ENCODE data around the gene DLG5. TPM values are rescaled to one million over a fixed set of nuclear protein-coding genes. Genes with fewer than 3 reads are reported as not detected.

Gene DLG5
- total RNA-seq, 1 experiment from 2014 or later, result 69.7 TPM

DNA sequence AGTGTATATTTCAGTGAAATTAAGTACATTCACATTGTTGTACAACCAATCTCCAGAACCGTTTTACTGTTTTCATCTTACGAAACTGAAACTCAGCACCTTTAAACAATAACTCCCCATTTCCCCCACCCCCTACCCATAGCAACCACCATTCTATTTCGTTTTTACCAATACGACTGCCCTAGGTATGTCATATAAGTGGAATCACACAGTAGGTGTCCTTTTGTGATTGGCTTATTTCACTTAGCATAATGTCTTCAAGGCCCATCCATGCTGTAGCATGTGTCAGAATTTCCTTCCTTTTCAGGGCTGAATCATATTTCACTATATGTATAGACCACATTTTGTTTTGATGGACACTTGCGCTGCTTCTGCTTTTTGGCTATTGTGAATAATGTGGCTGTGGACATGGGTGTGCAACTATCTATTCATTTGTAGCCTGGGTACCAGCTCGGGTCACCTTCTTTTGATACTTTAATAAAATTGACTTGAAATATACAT lies 34.3 kb upstream of the DLG5 start:
- ChIA-PET POLR2A (no interaction called here), CTCF (no interaction called here)
- H3K9me3 ChIP-seq, result peaks cover 3% of the 10 kb centered on the region
- Mint-ChIP-seq H3K36me3 (ENCODE audit: insufficient read depth, unreplicated experiment) (no peaks in the 10 kb centered on the region), H3K27me3 (ENCODE audit: insufficient read depth, unreplicated experiment) (peaks cover 2% of the 10 kb centered on the region), H3K4me1 (ENCODE audit: low read depth, unreplicated experiment) (no peaks in the 10 kb centered on the region), H3K27ac (ENCODE audit: unreplicated experiment) (no peak overlapping the region), H3K4me3 (ENCODE audit: unreplicated experiment) (no peak overlapping the region), H3K9me3 (ENCODE audit: unreplicated experiment) (peaks cover 11% of the 10 kb centered on the region)
- BruUV-seq (replicated peaks), result no TSS peak
- TF ChIP-seq, protein P1, sequence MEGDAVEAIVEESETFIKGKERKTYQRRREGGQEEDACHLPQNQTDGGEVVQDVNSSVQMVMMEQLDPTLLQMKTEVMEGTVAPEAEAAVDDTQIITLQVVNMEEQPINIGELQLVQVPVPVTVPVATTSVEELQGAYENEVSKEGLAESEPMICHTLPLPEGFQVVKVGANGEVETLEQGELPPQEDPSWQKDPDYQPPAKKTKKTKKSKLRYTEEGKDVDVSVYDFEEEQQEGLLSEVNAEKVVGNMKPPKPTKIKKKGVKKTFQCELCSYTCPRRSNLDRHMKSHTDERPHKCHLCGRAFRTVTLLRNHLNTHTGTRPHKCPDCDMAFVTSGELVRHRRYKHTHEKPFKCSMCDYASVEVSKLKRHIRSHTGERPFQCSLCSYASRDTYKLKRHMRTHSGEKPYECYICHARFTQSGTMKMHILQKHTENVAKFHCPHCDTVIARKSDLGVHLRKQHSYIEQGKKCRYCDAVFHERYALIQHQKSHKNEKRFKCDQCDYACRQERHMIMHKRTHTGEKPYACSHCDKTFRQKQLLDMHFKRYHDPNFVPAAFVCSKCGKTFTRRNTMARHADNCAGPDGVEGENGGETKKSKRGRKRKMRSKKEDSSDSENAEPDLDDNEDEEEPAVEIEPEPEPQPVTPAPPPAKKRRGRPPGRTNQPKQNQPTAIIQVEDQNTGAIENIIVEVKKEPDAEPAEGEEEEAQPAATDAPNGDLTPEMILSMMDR (IDR thresholded peaks at IDR 0.05; ENCODE audit: insufficient read depth in 1 of 2, low read depth in 1 of 2, low read length in 1 of 2, severe bottlenecking in 1 of 2, unreplicated experiment in 1 of 2), result no peak
- intact Hi-C loops (cut with micrococcal nuclease; ENCODE audit: unreplicated experiment), result no loop called here
- DNase-seq, result no peak
- H3K4me1 ChIP-seq, result no peaks in the 10 kb centered on the region
- H3K27me3 ChIP-seq (replicated peaks; ENCODE audit: control insufficient read depth, insufficient read depth, low read length), result no peaks in the 10 kb centered on the region
- no peak overlapping the region for H3K4me3 ChIP-seq (ENCODE audit: low read depth, low read length)
- H3K36me3 ChIP-seq (ENCODE audit: control insufficient read depth, insufficient read depth, low read length), result no peaks in the 10 kb centered on the region

DNA sequence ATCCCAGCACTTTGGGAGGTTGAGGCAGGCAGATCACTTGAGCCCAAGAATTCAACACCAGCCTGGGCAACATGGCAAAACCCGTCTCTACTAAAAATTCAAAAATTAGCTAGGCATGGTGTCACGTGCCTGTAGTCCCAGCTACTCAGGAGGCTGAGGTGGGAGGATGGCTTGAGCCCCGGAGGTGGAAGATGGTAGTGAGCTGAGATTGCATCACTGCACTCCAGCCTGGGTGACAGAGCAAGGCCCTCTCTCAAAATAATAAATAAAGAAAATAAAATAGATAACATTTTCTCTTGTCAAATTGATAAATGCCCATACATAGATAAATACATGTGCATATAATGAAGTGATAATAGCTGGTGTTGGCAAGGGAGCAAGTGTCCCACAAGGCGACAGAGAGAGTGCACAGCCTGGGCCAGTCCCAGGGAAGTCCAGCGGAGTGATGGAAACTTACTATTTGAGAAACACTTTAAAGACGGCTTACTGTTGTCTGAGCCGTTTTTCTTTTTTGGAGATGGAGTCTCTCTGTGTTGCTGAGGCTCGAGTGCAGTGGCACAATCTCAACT lies 33.4 kb upstream of the DLG5 start:
- POLR2A ChIA-PET, result no interaction called here
- H3K36me3 Mint-ChIP-seq (ENCODE audit: insufficient read depth, unreplicated experiment), result no peaks in the 10 kb centered on the region
- no peak overlapping the region for H3K27ac Mint-ChIP-seq (ENCODE audit: unreplicated experiment)
- Histone ChIP-seq H3K36me3 (ENCODE audit: control insufficient read depth, insufficient read depth, low read length) (no peaks in the 10 kb centered on the region), H3K9me3 (no peaks in the 10 kb centered on the region; the same call in none of the 2 replicates), H3K4me3 (ENCODE audit: low read depth, low read length) (no peak overlapping the region), H3K27me3 (replicated peaks; ENCODE audit: control insufficient read depth, insufficient read depth, low read length) (no peaks in the 10 kb centered on the region), H3K4me1 (no peaks in the 10 kb centered on the region)
- intact Hi-C loops (cut with micrococcal nuclease; ENCODE audit: unreplicated experiment), result no loop called here
- no peak overlapping the region for H3K4me3 Mint-ChIP-seq (ENCODE audit: unreplicated experiment)
- no peaks in the 10 kb centered on the region for H3K4me1 Mint-ChIP-seq (ENCODE audit: low read depth, unreplicated experiment)
- BruUV-seq (replicated peaks), result no TSS peak
- CTCF ChIA-PET, result no interaction called here
- H3K9me3 Mint-ChIP-seq (ENCODE audit: unreplicated experiment), result peaks cover 7% of the 10 kb centered on the region
- peaks cover 2% of the 10 kb centered on the region for H3K27me3 Mint-ChIP-seq (ENCODE audit: insufficient read depth, unreplicated experiment)
- no peak for DNase-seq
- TF ChIP-seq, protein P1 (IDR thresholded peaks at IDR 0.05; ENCODE audit: insufficient read depth in 1 of 2, low read depth in 1 of 2, low read length in 1 of 2, severe bottlenecking in 1 of 2, unreplicated experiment in 1 of 2), result no peak

DNA sequence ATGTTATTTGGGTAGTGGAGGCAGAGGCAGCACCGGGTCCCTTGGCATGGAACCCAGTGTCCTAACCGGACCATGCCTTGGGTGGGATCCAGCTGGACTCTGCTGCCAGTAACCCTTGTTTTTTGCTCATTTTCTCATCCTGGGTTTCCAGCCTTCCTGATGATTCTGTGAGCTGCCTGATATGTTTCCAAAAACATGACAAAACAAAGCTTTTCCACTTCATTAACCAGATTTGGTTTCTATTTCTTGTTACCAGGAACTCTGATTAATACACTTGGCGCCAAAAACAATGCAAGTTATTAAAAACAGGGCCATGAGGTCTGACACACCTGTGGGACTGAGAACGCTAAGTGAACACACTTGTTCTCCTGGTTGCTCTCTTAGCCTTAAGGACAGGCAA lies 32.8 kb upstream of the DLG5 start:
- Histone ChIP-seq H3K36me3 (ENCODE audit: control insufficient read depth, insufficient read depth, low read length) (no peaks in the 10 kb centered on the region), H3K4me1 (no peaks in the 10 kb centered on the region), H3K27me3 (replicated peaks; ENCODE audit: control insufficient read depth, insufficient read depth, low read length) (no peaks in the 10 kb centered on the region), H3K9me3 (no peaks in the 10 kb centered on the region; the same call in none of the 2 replicates), H3K4me3 (ENCODE audit: low read depth, low read length) (no peak overlapping the region)
- Mint-ChIP-seq H3K4me1 (ENCODE audit: low read depth, unreplicated experiment) (no peaks in the 10 kb centered on the region), H3K27me3 (ENCODE audit: insufficient read depth, unreplicated experiment) (peaks cover 2% of the 10 kb centered on the region), H3K4me3 (ENCODE audit: unreplicated experiment) (no peak overlapping the region), H3K27ac (ENCODE audit: unreplicated experiment) (no peak overlapping the region), H3K36me3 (ENCODE audit: insufficient read depth, unreplicated experiment) (no peaks in the 10 kb centered on the region), H3K9me3 (ENCODE audit: unreplicated experiment) (peaks cover 1% of the 10 kb centered on the region)
- ChIA-PET POLR2A (no interaction called here), CTCF (no interaction called here)
- DNase-seq, result no peak
- TF ChIP-seq, protein P1 (IDR thresholded peaks at IDR 0.05; ENCODE audit: insufficient read depth in 1 of 2, low read depth in 1 of 2, low read length in 1 of 2, severe bottlenecking in 1 of 2, unreplicated experiment in 1 of 2), result no peak
- intact Hi-C loops (cut with micrococcal nuclease; ENCODE audit: unreplicated experiment), result no loop called here
- no TSS peak for BruUV-seq (replicated peaks)

Data from Caco-2 (cell line).